CD8-positive, alpha-beta memory T cell (primary cell): ENCODE measurements around the gene KHDC1L. TPM values are rescaled to one million over a fixed set of nuclear protein-coding genes. Genes with fewer than 3 reads are reported as not detected.
"Not testable (repeated sequence)": the region's sequence is repeated elsewhere in the genome, so short reads cannot be mapped to it uniquely, and the experiment has no call there.

Source experiments
- CTCF ChIA-PET: fragments of 350-600 bp; sonication (Branson Sonifier 250); formaldehyde crosslinking; loops from one replicate; lab custom pipeline; 2021; ENCODE audit warnings: antibody characterized with exemption; lab: Charles Lee
- POLR2A ChIA-PET: fragments of 350-600 bp; sonication (Branson Sonifier 250); formaldehyde crosslinking; loops from one replicate; lab custom pipeline; 2021; ENCODE audit warnings: antibody characterized with exemption; lab: Charles Lee
- DNase-seq, 5 donors: peaks; one replicate each; pipeline versions ENCODE4 v3.0.0 to v3.0.0-alpha.2; 2020 to 2022; ENCODE audit warnings: mixed read lengths in 1 of 5
- H3K27ac ChIP-seq: one replicate; pipeline ENCODE4 v1.7.0; 2013; ENCODE audit warnings: low read depth, mild to moderate bottlenecking, low read length, moderate library complexity
- H3K27me3 ChIP-seq: 2 replicates; pipeline ENCODE4 v1.7.0; 2013; ENCODE audit warnings: low read length, mild to moderate bottlenecking; ENCODE audit not compliant: insufficient read depth, poor library complexity, severe bottlenecking
- H3K36me3 ChIP-seq: 2 replicates; pipeline ENCODE4 v1.7.0; 2013; ENCODE audit warnings: mild to moderate bottlenecking, low read length, moderate library complexity; ENCODE audit not compliant: insufficient read depth
- H3K4me1 ChIP-seq: 2 replicates; pipeline ENCODE4 v1.7.0; 2013; ENCODE audit warnings: mild to moderate bottlenecking, low read length, moderate library complexity; ENCODE audit not compliant: insufficient read depth
- H3K4me3 ChIP-seq: 2 replicates; pipeline ENCODE4 v1.7.0; 2013; ENCODE audit warnings: mild to moderate bottlenecking, low read length
- H3K9me3 ChIP-seq: 2 replicates; pipeline ENCODE4 v1.7.0; 2013; ENCODE audit warnings: mild to moderate bottlenecking, low read length
- H3K27ac Mint-ChIP-seq, 8 donors: one replicate each; pipeline ENCODE4 v1.8.0; 2020 to 2021; ENCODE audit warnings: mixed read lengths in 8 of 8, mild to moderate bottlenecking in 6 of 8, inconsistent platforms in 3 of 8, moderate library complexity in 3 of 8
- H3K27me3 Mint-ChIP-seq, 2 donors: one replicate each; pipeline ENCODE4 v1.8.0; 2020 to 2021; ENCODE audit warnings: mixed read lengths in 2 of 2, mild to moderate bottlenecking in 1 of 2, moderate library complexity in 1 of 2
- H3K36me3 Mint-ChIP-seq, 3 donors: one replicate each; pipeline ENCODE4 v1.8.0; 2020 to 2021; ENCODE audit warnings: mixed read lengths in 3 of 3, inconsistent platforms in 1 of 3, mild to moderate bottlenecking in 1 of 3
- H3K4me1 Mint-ChIP-seq, 3 donors: one replicate each; pipeline ENCODE4 v1.8.0; 2020 to 2021; ENCODE audit warnings: mixed read lengths in 3 of 3, inconsistent platforms in 1 of 3, mild to moderate bottlenecking in 1 of 3
- H3K4me3 Mint-ChIP-seq, 7 donors: one replicate each; pipeline ENCODE4 v1.8.0; 2020 to 2021; ENCODE audit warnings: mixed read lengths in 7 of 7, mild to moderate bottlenecking in 6 of 7, moderate library complexity in 4 of 7, inconsistent platforms in 2 of 7
- H3K9me3 Mint-ChIP-seq, 5 donors: one replicate each; pipeline ENCODE4 v1.8.0; 2020 to 2022; ENCODE audit warnings: mixed read lengths in 5 of 5, mild to moderate bottlenecking in 3 of 5, moderate library complexity in 2 of 5, inconsistent platforms in 1 of 5
- polyA plus RNA-seq: library from polyadenylated mRNA; unstranded; fragments of 300-500 nt; fragmentation: Illumina TruSeq; gene quantifications from one replicate; pipeline ENCODE4 v1.2.3, GENCODE V29; 2021
- total RNA-seq, 2 experiments: library from RNA; stranded (reverse); gene quantifications; one replicate each; pipeline ENCODE4 v1.2.3, GENCODE V29; 2021

KHDC1L gene
- total and polyA plus RNA-seq, 3 experiments from 2014 or later, result 0.37 TPM; not detected in 2

DNA sequence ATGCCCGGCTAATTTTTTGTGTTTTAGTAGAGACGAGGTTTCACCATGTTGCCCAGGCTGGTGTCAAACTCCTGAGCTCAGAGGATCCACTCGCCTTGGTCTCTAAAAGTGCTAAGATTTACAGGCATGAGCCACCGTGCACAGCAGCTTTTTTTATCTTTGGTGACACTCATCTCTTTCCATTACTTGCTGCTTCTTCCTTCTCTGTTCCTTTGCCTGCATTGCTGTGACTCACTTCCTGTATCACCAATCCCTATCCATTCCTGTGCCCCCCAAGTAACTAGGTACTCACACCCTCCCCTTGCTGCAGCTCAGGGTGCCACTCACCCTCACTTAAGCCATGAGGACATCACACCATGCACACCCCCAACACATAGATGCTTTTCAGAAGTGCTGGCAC, 24.6 kb downstream of the KHDC1L start:
- H3K4me3 Mint-ChIP-seq, result no peak overlapping the region
- ChIA-PET CTCF (interaction anchor here (0.6 kb wide), 1 partner anchor 80 kb away, joined by 3 read pairs; no protein-coding TSS in a partner anchor), POLR2A (no interaction called here)
- Histone ChIP-seq H3K4me3 (no peak overlapping the region), H3K9me3 (no peaks in the 10 kb centered on the region), H3K4me1 (no peaks in the 10 kb centered on the region), H3K27me3 (no peaks in the 10 kb centered on the region), H3K27ac (no peak overlapping the region), H3K36me3 (no peaks in the 10 kb centered on the region)
- H3K9me3 Mint-ChIP-seq, result no peaks in the 10 kb centered on the region
- H3K27me3 Mint-ChIP-seq, result peaks cover 0 to 2% of the 10 kb centered on the region in 2 donors
- H3K4me1 Mint-ChIP-seq, result no peaks in the 10 kb centered on the region
- no peaks in the 10 kb centered on the region for H3K36me3 Mint-ChIP-seq
- peak overlapping the region in 1 of 8 donors; percentile 54 for H3K27ac Mint-ChIP-seq
- DNase-seq, result no peak

DNA sequence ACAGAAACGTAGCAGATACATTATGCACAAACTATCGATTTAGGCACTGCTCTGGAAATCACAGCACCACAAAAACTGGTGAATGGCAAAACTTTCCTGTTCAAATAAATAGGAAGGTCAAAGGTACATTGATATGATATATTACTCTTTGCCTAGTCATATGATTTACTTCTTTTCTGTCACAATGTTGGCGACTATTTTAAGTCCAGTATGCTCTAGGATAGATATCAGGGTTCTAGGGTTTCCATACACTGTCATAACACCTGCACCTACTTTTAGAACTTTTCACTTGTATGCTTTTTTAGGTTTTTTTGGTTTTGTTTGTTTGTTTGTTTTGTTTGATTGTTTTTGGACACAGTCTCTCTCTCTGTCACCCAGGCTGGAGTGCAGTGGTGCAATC, 25.0 kb downstream of the KHDC1L start:
- Histone ChIP-seq H3K27ac (no peak overlapping the region), H3K27me3 (no peaks in the 10 kb centered on the region), H3K4me3 (no peak overlapping the region), H3K9me3 (no peaks in the 10 kb centered on the region), H3K4me1 (no peaks in the 10 kb centered on the region), H3K36me3 (no peaks in the 10 kb centered on the region)
- Mint-ChIP-seq H3K4me3 (no peak overlapping the region), H3K27me3 (peaks cover 0 to 2% of the 10 kb centered on the region in 2 donors), H3K27ac (peak overlapping the region in 1 of 8 donors; percentile 54), H3K4me1 (no peaks in the 10 kb centered on the region), H3K36me3 (no peaks in the 10 kb centered on the region), H3K9me3 (no peaks in the 10 kb centered on the region)
- ChIA-PET CTCF (no interaction called here), POLR2A (no interaction called here)
- DNase-seq, result no peak

DNA sequence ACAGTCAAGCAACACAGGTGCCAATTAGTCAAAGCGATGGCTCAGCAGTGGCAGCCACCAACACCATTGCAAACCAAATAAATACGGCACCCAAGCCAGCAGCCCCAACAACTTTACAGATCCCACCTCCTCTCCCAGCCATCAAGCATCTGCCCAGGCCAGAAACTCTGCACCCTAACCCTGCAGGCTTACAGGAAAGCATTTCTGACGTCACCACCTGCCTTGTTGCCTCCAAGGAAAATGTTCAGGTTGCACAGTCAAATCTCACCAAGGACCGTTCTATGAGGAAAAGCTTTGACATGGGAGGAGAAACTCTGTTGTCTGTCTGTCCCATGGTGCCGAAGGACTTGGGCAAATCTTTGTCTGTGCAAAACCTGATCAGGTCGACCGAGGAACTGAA, 30.6 kb downstream of the KHDC1L start:
- Mint-ChIP-seq H3K4me1 (no peaks in the 10 kb centered on the region), H3K9me3 (no peaks in the 10 kb centered on the region), H3K27me3 (no peaks in the 10 kb centered on the region), H3K27ac (peak overlapping the region in 1 of 8 donors; percentile 15), H3K4me3 (no peak overlapping the region), H3K36me3 (peaks cover 0 to 9% (median 3%) of the 10 kb centered on the region in 3 donors)
- Histone ChIP-seq H3K36me3 (no peaks in the 10 kb centered on the region), H3K4me3 (no peak overlapping the region), H3K9me3 (no peaks in the 10 kb centered on the region), H3K4me1 (no peaks in the 10 kb centered on the region), H3K27me3 (no peaks in the 10 kb centered on the region), H3K27ac (no peak overlapping the region)
- ChIA-PET CTCF (no interaction called here), POLR2A (no interaction called here)
- DNase-seq, result no peak

DNA sequence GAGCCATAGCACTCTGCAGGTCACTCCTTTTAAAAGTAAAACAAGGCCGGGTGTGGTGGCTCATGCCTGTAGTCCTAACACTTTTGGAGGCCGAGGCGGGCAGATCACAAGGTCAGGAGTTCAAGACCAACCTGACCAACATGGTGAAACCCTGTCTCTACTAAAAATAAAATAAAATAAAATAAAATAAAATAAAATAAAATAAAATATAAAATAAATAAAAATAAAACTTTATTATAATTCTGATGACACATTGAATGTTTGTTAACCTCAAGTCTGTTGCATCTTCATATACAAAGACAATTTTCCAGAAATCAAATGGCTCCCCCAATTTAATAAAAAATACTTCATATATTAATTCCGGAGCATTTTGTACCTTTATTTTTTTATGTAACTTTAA, 32.0 kb downstream of the KHDC1L start:
- CTCF ChIA-PET, H3K4me1 Mint-ChIP-seq, H3K4me1 ChIP-seq, H3K27me3 Mint-ChIP-seq, H3K36me3 Mint-ChIP-seq, H3K9me3 ChIP-seq, H3K4me3 ChIP-seq, H3K9me3 Mint-ChIP-seq, H3K27ac ChIP-seq, H3K36me3 ChIP-seq, H3K27ac Mint-ChIP-seq, POLR2A ChIA-PET, DNase-seq, H3K27me3 ChIP-seq, H3K4me3 Mint-ChIP-seq: not testable (repeated sequence)

DNA sequence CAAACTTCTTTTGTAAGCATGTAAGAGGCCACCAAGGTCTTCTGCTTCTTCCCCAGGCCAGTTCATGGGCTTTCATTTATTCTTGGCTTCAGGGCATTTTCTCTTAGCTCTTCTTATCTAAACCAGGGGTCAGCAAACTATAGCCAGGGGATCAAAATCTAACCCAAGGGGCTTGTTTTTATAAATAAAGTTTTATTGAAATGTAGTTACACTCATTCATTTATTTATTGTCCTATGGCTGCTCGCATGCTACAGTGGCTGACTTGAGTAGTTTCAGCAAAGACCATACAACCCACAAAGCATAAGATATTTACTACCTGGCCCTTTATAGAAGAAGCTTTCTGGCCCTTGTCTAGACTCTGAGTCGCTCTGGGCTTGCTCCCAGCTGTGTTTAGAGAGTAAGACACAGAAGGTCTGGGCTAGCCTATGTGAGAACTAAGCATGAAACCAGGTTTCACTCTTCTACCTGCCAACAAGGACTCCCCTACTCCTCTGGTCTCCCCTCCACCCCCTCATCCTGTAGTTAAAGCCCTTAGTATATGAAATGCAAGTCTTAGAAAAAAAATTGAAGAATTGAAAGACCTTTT, 43.2 kb downstream of the KHDC1L start:
- DNase-seq, result no peak
- H3K9me3 Mint-ChIP-seq, result no peaks in the 10 kb centered on the region

DNA sequence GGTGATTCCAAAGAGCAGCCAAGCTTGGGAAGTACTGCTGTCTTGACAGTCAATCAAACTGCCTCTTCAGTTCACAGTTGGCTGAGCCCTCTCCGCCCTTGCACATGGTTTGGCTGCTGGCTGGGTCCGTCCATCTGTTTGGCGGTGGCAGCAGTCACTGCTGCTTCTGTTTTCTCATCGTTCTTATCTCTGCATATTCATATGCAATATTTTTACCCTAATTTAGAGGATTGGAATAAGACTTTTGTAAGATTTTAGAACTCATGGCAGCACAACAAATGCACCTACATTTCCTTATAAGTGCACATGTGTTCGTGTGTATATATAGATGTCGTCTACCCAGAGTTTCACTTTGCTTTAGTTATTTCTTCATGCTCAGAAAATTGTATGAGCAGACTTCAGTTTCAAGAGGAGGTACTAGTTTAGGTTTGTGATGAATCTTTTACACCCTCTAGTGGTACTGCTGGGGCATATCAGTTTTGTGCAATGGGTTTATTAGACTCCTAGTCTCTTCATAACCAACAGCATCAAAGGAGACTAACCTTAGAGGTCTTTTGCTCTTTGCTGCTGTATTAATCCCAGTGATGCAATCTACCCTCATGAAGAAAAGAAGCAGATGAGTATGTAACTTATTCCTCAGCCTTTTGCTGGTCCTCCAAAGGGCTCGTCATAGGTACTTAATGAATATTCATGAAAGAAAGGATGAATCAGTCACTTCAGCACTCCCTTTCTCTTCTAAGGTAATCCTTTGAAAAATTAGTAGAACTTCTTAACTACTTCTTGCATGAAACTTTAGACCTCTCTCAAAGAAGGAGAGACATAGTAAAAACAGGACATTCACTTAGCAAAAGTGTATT, 44.3 kb downstream of the KHDC1L start:
- POLR2A ChIA-PET, result no interaction called here
- CTCF ChIA-PET, result interaction anchor here (1.4 kb wide), 1 partner anchor 565 kb away, joined by 5 read pairs; no protein-coding TSS in a partner anchor
- peak overlapping the region in 4 of 7 donors; percentile 35 to 61 (median 56) for H3K4me3 Mint-ChIP-seq

More for the DNA sequence above, 43.2 kb downstream of the KHDC1L start:
- Histone ChIP-seq H3K27ac (no peak overlapping the region), H3K36me3 (no peaks in the 10 kb centered on the region), H3K27me3 (no peaks in the 10 kb centered on the region), H3K9me3 (no peaks in the 10 kb centered on the region), H3K4me1 (no peaks in the 10 kb centered on the region), H3K4me3 (no peak overlapping the region)
- CTCF ChIA-PET, result interaction anchor here (0.9 to 1.2 kb wide), 2 partner anchors 23 to 559 kb away, joined by 3 read pairs; no protein-coding TSS in a partner anchor
- Mint-ChIP-seq H3K36me3 (no peaks in the 10 kb centered on the region), H3K4me3 (no peak overlapping the region), H3K4me1 (peaks cover 4 to 8% (median 6%) of the 10 kb centered on the region in 3 donors), H3K27ac (no peak overlapping the region), H3K27me3 (peaks cover 0 to 3% of the 10 kb centered on the region in 2 donors)
- POLR2A ChIA-PET, result no interaction called here

DNA sequence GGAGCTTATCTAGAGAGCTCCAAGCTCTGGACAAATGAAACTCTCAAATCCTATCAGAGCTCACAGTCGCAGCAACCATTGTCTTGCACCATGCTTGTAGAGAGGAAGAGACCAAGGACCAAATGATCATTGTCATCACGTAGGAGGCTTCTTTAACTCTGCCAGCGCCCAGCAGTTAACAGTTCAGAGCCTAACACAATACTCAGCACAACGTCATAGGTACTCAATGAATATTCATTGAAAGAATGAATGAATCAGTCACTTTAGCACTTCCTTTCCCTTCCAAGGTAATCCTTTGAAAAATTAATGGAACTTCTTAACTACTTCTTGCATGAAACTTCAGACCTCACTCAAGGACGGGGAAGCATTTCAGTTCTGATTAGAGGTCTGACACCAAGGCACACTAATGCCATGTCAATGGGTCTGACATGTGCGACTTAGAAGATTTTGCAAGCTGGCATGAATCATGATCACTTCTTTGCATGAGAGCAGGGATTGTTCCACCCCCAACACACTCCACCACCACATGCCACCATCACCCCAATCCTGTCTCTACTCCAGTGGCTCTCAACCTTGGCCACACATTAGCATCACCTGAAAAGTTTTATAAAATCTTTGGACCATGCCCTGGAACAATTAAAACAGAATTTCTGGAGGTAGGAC, 45.1 kb downstream of the KHDC1L start:
- H3K36me3 ChIP-seq, result no peaks in the 10 kb centered on the region
- H3K27ac ChIP-seq, result no peak overlapping the region
- no peak for DNase-seq
- no peaks in the 10 kb centered on the region for H3K4me1 ChIP-seq
- H3K9me3 ChIP-seq, result no peaks in the 10 kb centered on the region
- CTCF ChIA-PET, result interaction anchor here (1.4 kb wide), 1 partner anchor 564 kb away, joined by 5 read pairs; no protein-coding TSS in a partner anchor
- Mint-ChIP-seq H3K4me1 (peaks cover 4 to 6% (median 4%) of the 10 kb centered on the region in 3 donors), H3K27me3 (peaks cover 0 to 3% of the 10 kb centered on the region in 2 donors), H3K4me3 (no peak overlapping the region), H3K36me3 (no peaks in the 10 kb centered on the region), H3K9me3 (no peaks in the 10 kb centered on the region), H3K27ac (no peak overlapping the region)
- POLR2A ChIA-PET, result no interaction called here
- no peak overlapping the region for H3K4me3 ChIP-seq
- no peaks in the 10 kb centered on the region for H3K27me3 ChIP-seq

More for the DNA sequence above, 44.3 kb downstream of the KHDC1L start:
- Histone ChIP-seq H3K27me3 (no peaks in the 10 kb centered on the region), H3K9me3 (no peaks in the 10 kb centered on the region), H3K4me3 (no peak overlapping the region), H3K36me3 (no peaks in the 10 kb centered on the region), H3K4me1 (no peaks in the 10 kb centered on the region), H3K27ac (no peak overlapping the region)
- Mint-ChIP-seq H3K4me1 (peaks cover 4 to 6% (median 4%) of the 10 kb centered on the region in 3 donors), H3K36me3 (no peaks in the 10 kb centered on the region), H3K27me3 (peaks cover 0 to 3% of the 10 kb centered on the region in 2 donors), H3K9me3 (no peaks in the 10 kb centered on the region), H3K27ac (peak overlapping the region in 2 of 8 donors; percentile 4 to 14)
- peak in 2 of 5 donors; percentile 31 to 38 for DNase-seq
